Body of pancreas (tissue), 4 donors: ENCODE results near the gene ACTN1.

Experiments
- CTCF ChIP-seq, 7 experiments: fragments of 450-650 bp in 4 of 7; fragments of 200-600 bp in 3 of 7; sonication (generic) in 3 of 7; IDR thresholded peaks; one replicate each; pipeline ENCODE4 v1.5.1; 2016 to 2019; ENCODE audit warnings: antibody characterized with exemption in 7 of 7
- POLR2A ChIP-seq, 3 donors: fragments of 450-650 bp; IDR thresholded peaks; one replicate each; pipeline ENCODE4 v1.6.1; 2016; ENCODE audit warnings: antibody characterized with exemption in 3 of 3, mild to moderate bottlenecking in 2 of 3

- TF ChIP-seq CTCF (IDR thresholded peaks at IDR 0.05), result no peak
- TF ChIP-seq POLR2A (IDR thresholded peaks at IDR 0.05), result no peak
These were observed 98.5 kb downstream of the ACTN1 start for GRCh38 chr14:68880581-68881105.
